Measurements from ENCODE around the gene MEAK7. TPM values are rescaled to one million over a fixed set of nuclear protein-coding genes. Genes with fewer than 3 reads are reported as not detected.

Gene MEAK7
- total and polyA plus RNA-seq, 2 of the 4 experiments (the other 2 are of a cell fraction), result 27.4 to 39.0 TPM

- no peak overlapping the region for H4K8ac ChIP-seq (ENCODE audit: low read depth in 2 of 2, low read length in 2 of 2)
- no peak overlapping the region for H3K4me3 ChIP-seq (ENCODE audit: insufficient read depth, low read depth, low read length)
- H2BK15ac ChIP-seq (ENCODE audit: low read depth, low read length), result no peak overlapping the region
- no peak overlapping the region for H2AK9ac ChIP-seq (replicated peaks; ENCODE audit: low read depth, low read length, poor library complexity)
- peaks cover 5% of the 10 kb centered on the region; the same call in 1 of the 2 replicates for H4K20me1 ChIP-seq (ENCODE audit: insufficient read depth, low read length)
- no peak overlapping the region for H2AK5ac ChIP-seq (ENCODE audit: low read depth, low read length)
- H3K14ac ChIP-seq (replicated peaks; ENCODE audit: low read depth, low read length), result no peak overlapping the region
- H3K23ac ChIP-seq (ENCODE audit: low read depth, low read length), result no peak overlapping the region
- peaks cover 14 to 47% of the 10 kb centered on the region in 2 experiments for H3K79me1 ChIP-seq (ENCODE audit: low read depth in 1 of 2, low read length in 2 of 2)
- no peak overlapping the region for H3K27ac ChIP-seq (ENCODE audit: insufficient read depth, low read length)
- H2BK20ac ChIP-seq (ENCODE audit: low read depth, low read length), result no peak overlapping the region
- peaks cover 2% of the 10 kb centered on the region; the same call in 1 of the 2 replicates for H3K4me1 ChIP-seq (ENCODE audit: control insufficient read depth, insufficient read depth, low read length)
- TF ChIP-seq MXI1 (IDR thresholded peaks at IDR 0.05; ENCODE audit: borderline replicate concordance, low read depth, low read length) (no peak), CEBPB (IDR thresholded peaks at IDR 0.05; ENCODE audit: low read depth, low read length) (no peak), CTCF (conservative IDR thresholded peaks at IDR 0.05; ENCODE audit: low read depth, low read length) (no peak), RCOR1 (IDR thresholded peaks at IDR 0.05; ENCODE audit: insufficient replicate concordance, low read length) (no peak), BHLHE40 (IDR thresholded peaks at IDR 0.05; ENCODE audit: low read depth, low read length) (no peak), RFX5 (IDR thresholded peaks at IDR 0.05; ENCODE audit: low read depth, low read length) (no peak), NFE2L2 (IDR thresholded peaks at IDR 0.05; ENCODE audit: low read depth, low read length) (no peak), SMC3 (IDR thresholded peaks at IDR 0.05; ENCODE audit: low read depth, low read length) (no peak), FOS (IDR thresholded peaks at IDR 0.05; ENCODE audit: low read depth, low read length) (no peak), POLR2A (IDR thresholded peaks at IDR 0.05; ENCODE audit: low read depth, low read length) (no peak), MAZ (IDR thresholded peaks at IDR 0.05; ENCODE audit: borderline replicate concordance, low read depth, low read length) (no peak), RAD21 (IDR thresholded peaks at IDR 0.05; ENCODE audit: low read length) (no peak), CHD1 (IDR thresholded peaks at IDR 0.05; ENCODE audit: low read depth, low read length) (no peak), MAFK (IDR thresholded peaks at IDR 0.05; ENCODE audit: low read depth, low read length) (no peak)
- TF ChIP-seq, protein P1, sequence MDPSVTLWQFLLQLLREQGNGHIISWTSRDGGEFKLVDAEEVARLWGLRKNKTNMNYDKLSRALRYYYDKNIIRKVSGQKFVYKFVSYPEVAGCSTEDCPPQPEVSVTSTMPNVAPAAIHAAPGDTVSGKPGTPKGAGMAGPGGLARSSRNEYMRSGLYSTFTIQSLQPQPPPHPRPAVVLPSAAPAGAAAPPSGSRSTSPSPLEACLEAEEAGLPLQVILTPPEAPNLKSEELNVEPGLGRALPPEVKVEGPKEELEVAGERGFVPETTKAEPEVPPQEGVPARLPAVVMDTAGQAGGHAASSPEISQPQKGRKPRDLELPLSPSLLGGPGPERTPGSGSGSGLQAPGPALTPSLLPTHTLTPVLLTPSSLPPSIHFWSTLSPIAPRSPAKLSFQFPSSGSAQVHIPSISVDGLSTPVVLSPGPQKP (IDR thresholded peaks at IDR 0.05; ENCODE audit: borderline replicate concordance, low read depth, low read length), result no peak
- TF ChIP-seq, protein P2, sequence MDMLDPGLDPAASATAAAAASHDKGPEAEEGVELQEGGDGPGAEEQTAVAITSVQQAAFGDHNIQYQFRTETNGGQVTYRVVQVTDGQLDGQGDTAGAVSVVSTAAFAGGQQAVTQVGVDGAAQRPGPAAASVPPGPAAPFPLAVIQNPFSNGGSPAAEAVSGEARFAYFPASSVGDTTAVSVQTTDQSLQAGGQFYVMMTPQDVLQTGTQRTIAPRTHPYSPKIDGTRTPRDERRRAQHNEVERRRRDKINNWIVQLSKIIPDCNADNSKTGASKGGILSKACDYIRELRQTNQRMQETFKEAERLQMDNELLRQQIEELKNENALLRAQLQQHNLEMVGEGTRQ (IDR thresholded peaks at IDR 0.05; ENCODE audit: low read depth, low read length), result no peak
- no peak overlapping the region for H3K4me2 ChIP-seq (ENCODE audit: low read depth, low read length)
- no peak overlapping the region for H2BK5ac ChIP-seq (ENCODE audit: low read depth, low read length, poor library complexity, severe bottlenecking)
- WGBS, 2 experiments (ENCODE audit: extremely low coverage in 2 of 2, insufficient read length in 1 of 2), result no CpG with 5 or more reads among the region's 7 CpGs
- intact Hi-C loops (cut with micrococcal nuclease) (no loop called here), dilution Hi-C loops (cut with HindIII; ENCODE audit: low sequenced_read_pairs, unreplicated experiment) (no loop called here), in situ Hi-C loops (cut with MboI; ENCODE audit: low sequenced_read_pairs) (no loop called here)
- POLR2A ChIA-PET (ENCODE audit: unreplicated experiment), result no interaction called here
- no peak overlapping the region for H3K9ac ChIP-seq (ENCODE audit: low read depth, low read length)
- DNase-seq (no peak), ATAC-seq (ENCODE audit: low read depth) (no peak)
- no peak overlapping the region for H3K56ac ChIP-seq (ENCODE audit: extremely low read depth, insufficient read depth, low read length)
- BruUV-seq (replicated peaks), result no TSS peak
- no peak overlapping the region for H2AFZ ChIP-seq (replicated peaks; ENCODE audit: low read length, poor library complexity)
- no peak overlapping the region for H3K4ac ChIP-seq (ENCODE audit: low read depth, low read length)
- no peak overlapping the region for H4K91ac ChIP-seq (ENCODE audit: insufficient read depth, low read depth, low read length)
- CTCF ChIA-PET, result no interaction called here
- H3K36me3 ChIP-seq (ENCODE audit: control insufficient read depth, insufficient read depth, low read length), result peaks cover 7% of the 10 kb centered on the region
- no peak overlapping the region for H4K5ac ChIP-seq (ENCODE audit: low read depth, low read length)
- H2BK120ac ChIP-seq (ENCODE audit: low read depth, low read length), result no peak overlapping the region
- no peaks in the 10 kb centered on the region for H3K27me3 ChIP-seq (ENCODE audit: control insufficient read depth, insufficient read depth, low read length)
- H3K9me3 ChIP-seq (ENCODE audit: control insufficient read depth, insufficient read depth, low read length), result peaks cover 10% of the 10 kb centered on the region
- no peak overlapping the region for H3K18ac ChIP-seq (ENCODE audit: low read depth, low read length)
- peaks cover under 1% of the 10 kb centered on the region; the same call in 1 of the 2 replicates for H3K9me1 ChIP-seq (ENCODE audit: insufficient read depth, low read length)
These were observed 33.1 kb downstream of the MEAK7 start for GRCh38 chr16:84471316-84471715.
